HAP-1 (cell line): Measurements from ENCODE around the gene CHN1.

Experiments used
- DNase-seq, 2 experiments: peaks; one replicate each; pipeline ENCODE4 v3.0.0-alpha.2; 2016 to 2020; ENCODE audit warnings: low spot score in 2 of 2
- H3K27me3 ChIP-seq: fragments of 250-450 bp; sonication (Bioruptor Pico); 2 replicates; pipeline ENCODE4 v1.5.1; 2020; ENCODE audit warnings: low read depth, mild to moderate bottlenecking, moderate library complexity
- H3K36me3 ChIP-seq: fragments of 250-450 bp; sonication (Bioruptor Pico); replicated peaks from 2 replicates; pipeline ENCODE4 v1.5.1; 2020; ENCODE audit warnings: mild to moderate bottlenecking
- H3K4me1 ChIP-seq: fragments of 250-450 bp; sonication (Bioruptor Pico); 2 replicates; pipeline ENCODE4 v1.5.1; 2020; ENCODE audit warnings: mild to moderate bottlenecking
- H3K4me3 ChIP-seq: fragments of 250-450 bp; sonication (Bioruptor Pico); 2 replicates; pipeline ENCODE4 v1.5.1; 2020; ENCODE audit warnings: mild to moderate bottlenecking, moderate library complexity
- H3K9me3 ChIP-seq: fragments of 250-450 bp; sonication (Bioruptor Pico); 2 replicates; pipeline ENCODE4 v1.5.1; 2020; ENCODE audit warnings: mild to moderate bottlenecking, moderate library complexity
- in situ Hi-C: fragments of 300-500 bp; cut with MboI; formaldehyde crosslinking; loops from 3 replicates; pipeline ENCODE4 v1.14.3; 2020; ENCODE audit warnings: low sequenced_read_pairs, inconsistent platforms, mixed read lengths

The CHN1 gene

DNA sequence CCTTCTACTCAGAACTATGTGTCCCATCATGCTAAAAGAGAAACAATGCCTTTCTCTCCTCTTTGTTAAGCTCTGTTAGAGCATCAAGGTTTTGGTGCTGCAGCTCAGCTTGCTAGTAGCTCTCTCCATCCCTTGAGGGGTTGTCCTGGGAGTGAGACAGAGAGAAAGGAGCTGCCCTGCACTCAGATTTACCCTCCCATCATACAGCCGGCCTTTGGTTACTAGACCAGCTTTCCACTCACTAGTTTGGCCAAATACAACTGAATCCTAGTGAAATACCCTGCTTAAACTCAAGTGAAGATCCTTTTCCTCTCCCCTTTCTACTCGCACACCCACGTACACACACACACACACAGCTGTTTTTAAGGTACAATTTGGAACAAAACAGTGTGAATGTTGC is 2.3 kb upstream of the CHN1 start:
- DNase-seq, result no peak
- in situ Hi-C loops, result no loop called here
- Histone ChIP-seq H3K9me3 (no peaks in the 10 kb centered on the region), H3K4me1 (peaks cover 45% of the 10 kb centered on the region), H3K4me3 (no peak overlapping the region), H3K27me3 (no peaks in the 10 kb centered on the region), H3K36me3 (no peaks in the 10 kb centered on the region)

GRCh38 chr2:175006281-175006680 is 1.1 kb upstream of the CHN1 start:
- in situ Hi-C loops, result no loop called here
- Histone ChIP-seq H3K4me1 (peaks cover 50% of the 10 kb centered on the region), H3K9me3 (no peaks in the 10 kb centered on the region), H3K4me3 (no peak overlapping the region), H3K36me3 (no peaks in the 10 kb centered on the region), H3K27me3 (no peaks in the 10 kb centered on the region)
- DNase-seq, result no peak

- Histone ChIP-seq H3K9me3 (no peaks in the 10 kb centered on the region), H3K27me3 (no peaks in the 10 kb centered on the region), H3K4me1 (peaks cover 46% of the 10 kb centered on the region), H3K36me3 (no peaks in the 10 kb centered on the region), H3K4me3 (peak overlapping the region; percentile 73)
- no peak for DNase-seq
- in situ Hi-C loops, result no loop called here
Observed at GRCh38 chr2:175005733-175006264, 618 bp upstream of the CHN1 start.

- H3K36me3 ChIP-seq, result no peaks in the 10 kb centered on the region
- H3K4me1 ChIP-seq, result peaks cover 41% of the 10 kb centered on the region
- H3K9me3 ChIP-seq, result no peaks in the 10 kb centered on the region
- peak overlapping the region; percentile 73 for H3K4me3 ChIP-seq
- peak in 1 of 2 experiments; percentile 61 for DNase-seq
- in situ Hi-C loops, result no loop called here
- no peaks in the 10 kb centered on the region for H3K27me3 ChIP-seq
Observed at GRCh38 chr2:175004730-175004979, 526 bp downstream of the CHN1 start.

DNA sequence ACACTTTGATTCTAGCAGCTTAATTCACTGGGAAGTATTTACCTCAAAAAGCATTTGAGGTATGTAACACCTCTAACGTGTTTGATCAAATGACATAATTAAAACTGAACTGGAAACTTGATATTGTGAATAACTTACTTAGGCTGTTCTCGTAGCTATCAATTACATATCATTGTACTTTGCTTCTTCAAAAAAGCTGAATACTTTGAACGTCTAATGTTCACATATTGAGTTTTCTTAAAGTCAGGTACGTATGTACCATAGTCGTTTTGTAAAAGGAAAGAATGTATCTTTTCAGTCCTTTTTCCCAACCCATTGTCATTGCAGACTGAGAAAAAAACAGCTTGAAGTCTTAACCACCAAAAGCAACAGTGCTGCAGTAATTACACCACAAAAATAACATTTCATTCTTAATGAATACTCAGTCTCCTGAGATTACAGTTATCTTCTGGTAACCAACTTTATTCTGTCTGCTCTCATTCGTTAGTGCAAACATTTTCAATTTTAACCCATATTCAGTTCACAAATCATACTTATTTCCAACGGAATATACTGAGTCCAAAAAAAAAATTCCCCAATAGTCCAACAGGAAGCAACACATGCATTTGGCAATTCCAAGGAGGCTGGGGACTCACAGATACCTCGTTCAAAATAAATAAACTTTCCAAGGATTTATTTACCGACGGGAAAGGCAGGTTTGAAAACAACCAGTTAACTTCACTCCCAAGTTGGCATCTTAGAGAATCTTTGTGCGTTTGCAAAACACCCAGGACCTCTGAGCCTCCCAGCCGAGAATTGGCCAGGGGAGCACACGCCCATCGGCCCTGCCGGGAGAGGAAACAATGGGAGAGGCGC is 1.1 kb downstream of the CHN1 start:
- Histone ChIP-seq H3K36me3 (no peaks in the 10 kb centered on the region), H3K9me3 (no peaks in the 10 kb centered on the region), H3K4me1 (peaks cover 41% of the 10 kb centered on the region), H3K27me3 (no peaks in the 10 kb centered on the region), H3K4me3 (peak overlapping the region; percentile 73)
- peak; percentile 47 to 68 for DNase-seq
- in situ Hi-C loops, result no loop called here

DNA sequence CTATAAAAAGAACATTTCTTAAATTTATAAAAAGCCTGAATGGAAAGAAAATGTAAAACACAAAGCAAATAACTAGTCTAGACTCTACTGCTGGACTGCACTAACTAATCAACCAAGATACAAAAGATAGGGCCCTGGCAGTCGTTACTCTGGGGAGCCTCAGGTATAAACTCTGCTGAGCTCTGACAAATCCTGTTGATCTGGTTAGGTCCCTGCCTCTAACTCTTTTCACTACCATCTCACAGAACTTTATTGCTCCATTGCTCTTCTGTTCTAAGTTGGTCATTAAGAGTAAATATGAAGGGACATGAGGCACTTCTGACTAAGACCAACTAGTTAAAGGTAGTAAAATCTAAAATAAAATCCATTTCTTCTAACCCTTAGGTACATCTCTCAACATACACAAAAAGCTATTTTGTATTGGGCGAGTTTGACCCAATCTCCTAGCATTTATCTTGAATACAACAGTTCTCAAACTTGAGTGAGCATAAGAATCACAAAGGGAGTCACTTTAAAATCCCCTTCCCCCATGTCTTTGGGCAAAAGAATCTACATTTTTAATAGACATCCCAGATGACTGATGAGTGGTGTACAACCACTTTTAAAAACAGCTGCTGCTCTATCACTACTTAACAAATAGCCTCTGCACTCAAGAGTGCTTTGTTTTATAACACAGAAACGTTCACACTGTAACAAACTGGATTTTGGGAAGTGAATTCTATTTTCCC is 2.5 kb downstream of the CHN1 start:
- no peak overlapping the region for H3K4me3 ChIP-seq
- no peaks in the 10 kb centered on the region for H3K9me3 ChIP-seq
- H3K4me1 ChIP-seq, result peaks cover 41% of the 10 kb centered on the region
- H3K27me3 ChIP-seq, result no peaks in the 10 kb centered on the region
- DNase-seq, result peak in 1 of 2 experiments; percentile 71
- no peaks in the 10 kb centered on the region for H3K36me3 ChIP-seq
- in situ Hi-C loops, result no loop called here

- H3K9me3 ChIP-seq, result no peaks in the 10 kb centered on the region
- no peak for DNase-seq
- no peaks in the 10 kb centered on the region for H3K27me3 ChIP-seq
- in situ Hi-C loops, result no loop called here
- peaks cover 36% of the 10 kb centered on the region for H3K4me1 ChIP-seq
- H3K36me3 ChIP-seq, result no peaks in the 10 kb centered on the region
- H3K4me3 ChIP-seq, result no peak overlapping the region
Observed at GRCh38 chr2:175001566-175001965, 3.6 kb downstream of the CHN1 start.

GRCh38 chr2:174997110-174997509 is 8.1 kb downstream of the CHN1 start:
- in situ Hi-C loops, result no loop called here
- no peaks in the 10 kb centered on the region for H3K9me3 ChIP-seq
- DNase-seq, result no peak
- H3K36me3 ChIP-seq, result no peaks in the 10 kb centered on the region
- H3K4me1 ChIP-seq, result peaks cover 5% of the 10 kb centered on the region
- H3K27me3 ChIP-seq, result no peaks in the 10 kb centered on the region
- no peak overlapping the region for H3K4me3 ChIP-seq

DNA sequence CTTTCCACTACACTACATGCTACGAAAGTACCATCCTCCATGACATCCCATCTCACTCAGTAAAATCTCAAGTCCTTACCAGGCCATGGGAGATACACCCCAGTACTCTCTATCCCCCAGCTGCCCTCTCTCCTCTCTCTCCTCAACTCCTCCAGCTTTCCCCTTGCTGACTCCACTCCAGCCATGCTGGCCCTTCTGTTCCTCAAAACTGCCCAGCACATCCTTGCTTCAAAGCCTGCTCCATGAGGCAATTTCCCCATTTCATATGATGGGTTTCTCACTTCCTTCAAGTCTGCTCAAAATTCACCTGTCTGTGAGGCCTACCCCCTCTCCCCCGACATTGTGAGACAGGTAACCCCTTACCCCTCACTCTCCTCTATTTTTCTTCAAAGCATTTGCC is 8.6 kb downstream of the CHN1 start:
- DNase-seq, result no peak
- in situ Hi-C loops, result no loop called here

DNA sequence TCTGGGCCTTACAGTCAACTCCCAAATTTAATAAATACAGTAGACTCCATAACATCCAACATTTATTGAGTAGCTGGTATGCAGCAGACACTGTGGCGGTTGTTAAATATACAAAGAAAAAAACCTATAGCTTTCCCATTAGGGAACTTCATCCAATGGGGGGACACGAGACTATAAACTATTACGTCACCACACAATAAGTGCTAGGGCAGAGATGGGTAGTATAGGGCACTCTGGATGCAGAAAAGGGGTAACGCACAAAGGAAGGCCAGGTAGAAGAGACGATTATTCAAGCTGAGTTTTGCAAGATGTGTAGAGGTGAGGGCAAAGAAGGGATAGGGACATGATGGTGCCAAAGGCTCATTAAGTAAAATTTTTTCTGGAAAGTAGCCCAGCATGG is 10.8 kb downstream of the CHN1 start:
- Histone ChIP-seq H3K9me3 (no peaks in the 10 kb centered on the region), H3K4me1 (peaks cover 10% of the 10 kb centered on the region), H3K36me3 (no peaks in the 10 kb centered on the region), H3K27me3 (no peaks in the 10 kb centered on the region), H3K4me3 (no peak overlapping the region)
- no peak for DNase-seq
- in situ Hi-C loops, result loop anchor here (5.0 kb wide), 1 partner anchor 222 kb away; no protein-coding TSS in a partner anchor

More for the DNA sequence above, 8.6 kb downstream of the CHN1 start:
- H3K27me3 ChIP-seq, result no peaks in the 10 kb centered on the region
- peaks cover 4% of the 10 kb centered on the region; the same call in 1 of the 2 replicates for H3K4me1 ChIP-seq
- H3K36me3 ChIP-seq, result no peaks in the 10 kb centered on the region
- H3K4me3 ChIP-seq, result no peak overlapping the region
- no peaks in the 10 kb centered on the region for H3K9me3 ChIP-seq

DNA sequence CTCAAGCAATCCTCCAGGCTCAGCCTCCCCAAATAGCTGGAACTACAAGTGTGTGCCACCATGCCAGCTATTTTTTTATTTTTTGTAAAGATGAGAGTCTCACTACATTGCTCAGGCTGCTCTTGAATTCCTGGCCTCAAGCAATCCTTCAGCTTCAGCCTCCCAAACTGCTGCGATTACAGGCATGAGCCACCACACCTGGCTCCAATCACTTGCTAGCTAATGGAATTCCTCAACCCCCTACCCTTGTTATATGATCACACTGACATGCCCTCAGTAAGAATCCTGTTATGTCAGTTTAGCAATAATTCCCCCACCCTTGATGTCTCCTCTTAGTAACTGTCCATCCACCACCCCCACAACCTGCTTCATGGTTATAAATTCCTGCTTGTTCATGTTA is 12.3 kb downstream of the CHN1 start:
- peaks cover 6% of the 10 kb centered on the region for H3K4me1 ChIP-seq
- H3K27me3 ChIP-seq, result no peaks in the 10 kb centered on the region
- no peak for DNase-seq
- no peaks in the 10 kb centered on the region for H3K36me3 ChIP-seq
- in situ Hi-C loops, result loop anchor here (5.0 kb wide), 1 partner anchor 221 kb away; no protein-coding TSS in a partner anchor
- H3K9me3 ChIP-seq, result no peaks in the 10 kb centered on the region
- H3K4me3 ChIP-seq, result no peak overlapping the region

DNA sequence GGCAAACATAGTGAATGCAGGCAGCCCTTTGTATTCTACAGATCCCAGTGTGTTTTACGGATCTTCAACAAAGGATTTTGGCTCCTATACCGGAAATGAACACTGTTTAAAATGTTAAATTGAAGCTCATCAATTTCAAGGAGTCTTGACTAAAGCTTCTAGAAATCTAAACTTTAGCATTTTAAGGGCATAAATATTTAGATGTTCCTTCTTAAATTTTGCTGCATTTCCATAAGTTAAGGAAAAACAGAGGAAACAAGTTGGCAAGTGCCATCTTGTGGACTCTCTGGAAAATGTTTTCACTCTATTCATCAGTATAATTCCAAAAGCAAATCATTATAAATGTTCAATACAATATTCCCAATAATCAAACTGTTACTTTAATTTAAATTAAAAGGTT is 19.6 kb downstream of the CHN1 start:
- DNase-seq, result peak in 1 of 2 experiments; percentile 64
- no peaks in the 10 kb centered on the region for H3K27me3 ChIP-seq
- no peaks in the 10 kb centered on the region for H3K9me3 ChIP-seq
- in situ Hi-C loops, result no loop called here
- no peaks in the 10 kb centered on the region for H3K36me3 ChIP-seq
- H3K4me3 ChIP-seq, result no peak overlapping the region
- H3K4me1 ChIP-seq, result peaks cover 32% of the 10 kb centered on the region

DNA sequence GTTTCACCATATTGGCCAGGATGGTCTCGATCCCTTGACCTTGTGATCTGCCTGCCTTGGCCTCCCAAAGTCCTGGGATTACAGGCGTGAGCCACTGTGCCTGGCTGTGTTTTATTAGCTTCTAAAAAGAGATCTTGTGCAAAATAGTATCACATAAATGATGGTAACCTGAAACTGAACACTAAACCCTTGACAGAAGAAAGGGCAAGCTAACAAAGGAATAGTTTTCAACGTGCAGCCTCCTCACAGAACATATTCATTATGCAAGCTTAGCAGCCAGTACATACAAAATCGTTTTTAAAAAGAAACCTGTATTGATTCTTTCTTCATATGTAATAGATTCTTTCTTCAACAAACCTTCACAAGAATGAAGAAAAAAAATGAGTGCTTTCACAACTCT is 20.6 kb downstream of the CHN1 start:
- DNase-seq, result peak; percentile 70 to 99
- Histone ChIP-seq H3K9me3 (no peaks in the 10 kb centered on the region), H3K4me3 (no peak overlapping the region), H3K27me3 (no peaks in the 10 kb centered on the region), H3K4me1 (peaks cover 25% of the 10 kb centered on the region), H3K36me3 (no peaks in the 10 kb centered on the region)
- in situ Hi-C loops, result no loop called here

- no peak for DNase-seq
- Histone ChIP-seq H3K36me3 (no peaks in the 10 kb centered on the region), H3K27me3 (no peaks in the 10 kb centered on the region), H3K9me3 (no peaks in the 10 kb centered on the region), H3K4me1 (peaks cover 31% of the 10 kb centered on the region), H3K4me3 (no peak overlapping the region)
- in situ Hi-C loops, result no loop called here
Observed at GRCh38 chr2:174981331-174981730, 23.9 kb downstream of the CHN1 start.
